Measurements from ENCODE around the gene FBXW11.
"Not testable (repeated sequence)": the region's sequence is repeated elsewhere in the genome, so short reads cannot be mapped to it uniquely, and the experiment has no call there.

The FBXW11 gene

DNA sequence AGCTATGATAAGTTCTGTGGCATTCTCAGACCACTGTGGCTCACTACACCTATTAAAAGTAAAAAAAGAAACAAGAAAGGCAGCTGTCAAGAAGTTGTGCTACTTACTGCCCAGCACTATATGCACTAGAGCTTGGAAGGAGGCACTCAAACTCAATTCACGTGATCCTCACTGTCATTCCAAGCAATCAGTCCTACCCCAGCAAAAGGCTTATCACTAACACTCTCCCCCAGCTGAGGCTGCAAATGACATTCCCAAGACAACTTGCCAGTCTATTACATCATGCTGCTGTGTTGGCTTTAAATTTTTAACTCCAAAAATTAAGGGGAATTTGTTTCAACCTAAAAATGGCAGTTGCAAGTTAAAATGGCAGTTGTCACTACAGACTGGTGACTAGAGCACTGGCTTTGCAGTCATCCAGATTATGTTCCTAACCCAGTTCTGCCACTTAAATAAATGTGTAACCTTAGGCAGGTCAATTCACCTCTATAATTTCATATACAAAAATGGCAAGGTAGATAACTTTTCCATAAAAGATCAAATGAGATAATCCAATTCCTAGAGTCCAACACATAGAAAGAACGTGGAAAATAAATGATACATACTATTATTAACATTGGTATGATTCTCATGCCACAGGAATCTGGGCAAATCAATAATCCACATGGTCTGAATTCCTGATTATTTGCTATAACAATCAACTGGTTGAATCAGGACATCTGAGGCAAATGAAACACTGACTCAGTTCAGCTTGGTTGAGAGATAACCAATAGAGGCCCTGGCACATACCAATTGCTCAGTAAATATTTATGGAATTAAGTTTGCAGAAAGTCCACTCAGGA is 52.4 kb downstream of the FBXW11 start:
- DNase-seq (ENCODE audit: low read depth) = no peak

DNA sequence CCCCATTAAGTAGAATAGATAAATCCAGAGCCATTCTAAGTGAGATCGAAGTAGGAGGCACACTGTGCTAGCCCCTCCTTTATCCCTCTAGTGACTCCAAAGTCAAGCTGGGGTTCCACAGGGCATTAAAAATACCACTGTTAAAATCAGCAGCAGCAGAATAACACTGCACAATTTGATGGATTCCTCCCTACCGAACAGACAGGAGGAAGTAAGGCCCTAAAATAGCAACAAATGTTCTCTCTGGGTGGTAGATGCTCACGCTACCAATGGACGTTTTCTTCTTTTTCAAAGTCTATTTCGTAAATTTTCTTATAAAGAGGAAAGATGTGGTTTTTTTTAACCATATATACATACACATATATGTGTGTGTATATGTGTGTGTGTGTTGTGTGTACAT is 54.4 kb downstream of the FBXW11 start:
- DNase-seq (ENCODE audit: low read depth) = no peak

DNA sequence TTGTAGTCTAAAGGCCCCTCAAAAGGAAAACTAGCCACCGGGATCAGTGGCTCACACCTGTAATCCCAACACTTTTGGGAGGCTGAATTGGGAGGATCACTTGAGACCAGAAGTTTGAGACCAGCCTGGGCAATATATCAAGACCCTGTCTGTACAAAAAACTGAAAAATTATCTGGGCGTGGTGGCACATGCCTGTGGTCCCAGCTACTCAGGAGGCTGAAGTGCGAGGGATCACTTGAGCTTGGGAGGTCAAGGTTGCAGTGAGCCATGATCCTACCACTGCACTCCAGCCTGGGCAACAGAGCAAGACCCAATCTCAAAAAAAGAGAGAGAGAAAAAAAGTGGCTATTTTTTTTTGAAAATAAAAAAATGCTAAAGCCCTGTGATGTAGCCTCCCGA is 55.2 kb downstream of the FBXW11 start:
- no peak for DNase-seq (ENCODE audit: low read depth)

DNA sequence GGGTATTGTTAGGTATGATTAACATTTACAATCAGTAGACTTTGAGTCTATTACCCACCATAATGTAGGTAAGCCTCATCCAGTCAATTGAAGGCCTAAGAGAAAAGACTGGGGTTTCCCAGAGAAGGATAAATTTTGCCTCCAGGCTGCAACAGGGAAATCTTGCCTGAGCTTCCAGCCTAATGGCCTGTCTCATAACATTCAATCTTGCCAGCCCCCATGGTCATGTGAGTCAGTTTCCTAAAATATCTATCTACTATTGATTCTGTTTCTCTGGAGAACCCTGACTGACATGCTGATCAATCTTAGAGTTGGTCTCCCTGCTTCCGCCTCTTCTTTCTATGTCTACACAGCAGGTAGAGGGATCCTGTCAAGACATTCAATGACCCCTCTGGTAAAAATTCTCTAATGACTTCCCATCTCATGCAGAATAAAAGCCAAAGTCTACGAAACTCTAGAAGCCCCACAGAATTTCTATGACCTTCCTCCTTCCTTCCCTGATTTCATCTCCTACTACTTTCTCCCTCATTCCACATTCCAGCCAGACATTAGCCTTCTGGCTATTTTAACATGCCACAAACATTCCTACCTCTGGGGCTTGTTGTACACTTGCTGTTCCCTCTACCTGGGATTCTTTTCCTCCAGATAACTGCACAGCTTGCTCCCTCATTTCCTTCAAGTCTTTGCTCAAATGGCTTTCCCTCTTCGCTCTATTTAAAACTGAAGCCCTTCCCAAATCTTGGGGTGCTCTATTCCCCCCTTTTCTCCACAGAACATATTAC is 60.2 kb downstream of the FBXW11 start:
- DNase-seq (ENCODE audit: low read depth) = no peak

DNA sequence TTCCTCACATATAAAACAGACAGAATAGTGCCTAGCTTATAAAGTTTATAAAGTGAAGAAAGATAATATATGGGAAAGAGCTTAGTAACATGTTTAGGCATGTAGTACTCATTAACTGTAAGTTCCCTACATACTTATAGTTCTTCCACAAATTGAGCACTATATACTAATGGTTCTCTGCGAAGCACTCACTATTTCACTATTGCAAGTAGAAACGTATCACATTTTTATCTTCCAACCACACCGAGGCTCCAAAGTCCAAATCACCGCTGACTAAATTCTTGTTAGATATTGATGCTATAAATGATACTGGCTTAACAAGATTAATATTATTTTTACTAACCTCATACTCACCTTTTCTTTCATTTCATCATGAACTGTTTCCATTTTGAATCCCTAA is 61.0 kb downstream of the FBXW11 start:
- DNase-seq (ENCODE audit: low read depth) = no peak

DNA sequence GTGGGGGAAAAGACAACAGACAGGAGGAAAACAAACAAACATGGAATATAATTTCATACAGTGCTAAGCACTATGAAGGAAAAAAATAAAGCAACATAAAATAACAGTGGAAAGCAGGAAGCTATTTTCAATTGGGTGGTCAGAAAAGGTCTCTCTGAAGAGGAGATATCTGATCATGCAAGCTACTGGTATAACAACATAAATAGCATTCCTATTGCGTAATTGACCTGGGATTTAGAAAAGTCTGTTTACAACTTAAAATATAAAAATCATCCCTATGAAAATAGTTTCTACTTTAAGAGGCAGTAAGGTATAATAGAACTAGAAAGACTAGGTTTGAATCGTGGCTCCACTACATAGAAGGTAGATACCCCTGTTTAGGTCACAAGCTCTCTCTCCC is 61.4 kb downstream of the FBXW11 start:
- DNase-seq (ENCODE audit: low read depth) = no peak

DNA sequence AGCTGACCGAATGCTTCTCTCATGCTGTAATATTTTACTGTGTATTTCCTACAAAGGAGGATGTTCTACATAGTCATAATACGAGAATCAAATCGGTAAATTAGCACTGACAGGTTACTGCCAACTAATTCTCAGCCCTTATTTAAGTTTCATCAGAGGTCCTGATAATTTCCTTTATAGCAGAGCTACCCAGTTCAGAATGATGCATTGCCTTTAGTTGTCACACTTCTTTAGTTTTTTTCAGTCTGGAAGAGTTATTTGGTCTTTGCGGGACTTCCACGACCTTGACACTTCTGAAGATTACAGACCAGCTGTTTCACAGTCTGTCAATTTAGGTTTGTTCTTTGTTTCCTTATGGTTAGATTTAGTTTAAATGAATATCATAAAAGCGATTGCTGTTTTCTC is 64.3 kb downstream of the FBXW11 start:
- not testable (repeated sequence) for DNase-seq (ENCODE audit: low read depth)

DNA sequence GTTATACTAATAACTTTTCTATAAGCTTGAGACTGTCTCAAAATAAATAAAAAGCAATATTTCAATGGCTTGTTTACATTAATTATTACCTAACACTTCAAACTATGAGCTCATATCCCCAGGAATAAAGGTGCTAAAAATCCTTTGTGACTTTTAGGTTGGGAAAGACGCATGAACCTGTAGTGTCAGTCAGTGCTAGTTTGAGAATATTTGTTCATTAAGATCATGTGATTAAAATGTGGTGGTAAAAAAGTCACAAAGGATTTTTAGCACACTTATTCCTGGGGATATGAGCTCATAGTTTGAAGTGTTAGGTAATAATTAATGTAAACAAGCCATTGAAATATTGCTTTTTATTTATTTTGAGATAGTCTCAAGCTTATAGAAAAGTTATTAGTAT is 64.8 kb downstream of the FBXW11 start:
- not testable (repeated sequence) for DNase-seq (ENCODE audit: low read depth)

DNA sequence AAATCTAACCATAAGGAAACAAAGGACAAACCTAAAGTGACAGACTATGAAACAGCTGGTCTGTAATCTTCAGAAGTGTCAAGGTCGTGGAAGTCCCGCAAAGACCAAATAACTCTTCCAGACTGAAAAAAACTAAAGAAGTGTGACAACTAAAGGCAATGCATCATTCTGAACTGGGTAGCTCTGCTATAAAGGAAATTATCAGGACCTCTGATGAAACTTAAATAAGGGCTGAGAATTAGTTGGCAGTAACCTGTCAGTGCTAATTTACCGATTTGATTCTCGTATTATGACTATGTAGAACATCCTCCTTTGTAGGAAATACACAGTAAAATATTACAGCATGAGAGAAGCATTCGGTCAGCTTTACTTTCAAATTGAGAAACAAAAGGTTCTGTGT is 65.2 kb downstream of the FBXW11 start:
- DNase-seq (ENCODE audit: low read depth) = not testable (repeated sequence)

DNA sequence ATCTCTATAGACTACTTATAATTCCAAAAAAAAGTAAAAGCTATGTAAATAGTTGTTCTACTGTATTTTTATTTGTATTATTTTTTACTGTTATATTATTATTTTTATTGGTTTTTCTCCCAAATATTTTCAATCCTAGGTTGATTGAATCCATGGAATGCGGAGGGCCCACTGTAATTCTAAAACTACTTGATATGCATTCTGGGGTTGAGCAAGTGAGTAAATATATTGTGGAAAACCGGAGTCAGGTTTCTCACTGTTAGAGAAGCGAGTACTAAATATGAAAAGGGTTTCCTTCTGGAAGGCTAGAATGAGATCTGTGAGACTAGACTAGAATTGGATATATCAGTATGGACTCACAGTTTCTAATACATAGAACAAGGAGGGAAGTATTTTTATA is 66.5 kb downstream of the FBXW11 start:
- no peak for DNase-seq (ENCODE audit: low read depth)

DNA sequence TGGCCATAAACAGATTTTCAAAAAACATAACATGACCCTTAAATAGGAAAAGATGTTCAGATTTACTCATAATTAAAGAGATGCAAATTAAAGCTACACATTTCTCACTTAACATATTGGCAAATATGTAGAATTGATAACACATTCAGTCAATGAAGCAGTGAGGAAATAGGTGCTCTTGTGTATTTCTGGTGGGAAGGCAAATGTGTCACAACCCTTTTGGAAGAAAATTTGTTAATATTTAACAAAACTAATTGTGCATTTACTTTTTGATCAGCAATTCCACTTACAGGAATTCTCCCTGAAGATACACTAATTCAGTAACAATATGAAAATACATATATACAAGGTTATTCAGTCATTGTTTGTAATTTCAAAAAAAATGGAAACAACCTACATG is 68.1 kb downstream of the FBXW11 start:
- DNase-seq (ENCODE audit: low read depth) = no peak

DNA sequence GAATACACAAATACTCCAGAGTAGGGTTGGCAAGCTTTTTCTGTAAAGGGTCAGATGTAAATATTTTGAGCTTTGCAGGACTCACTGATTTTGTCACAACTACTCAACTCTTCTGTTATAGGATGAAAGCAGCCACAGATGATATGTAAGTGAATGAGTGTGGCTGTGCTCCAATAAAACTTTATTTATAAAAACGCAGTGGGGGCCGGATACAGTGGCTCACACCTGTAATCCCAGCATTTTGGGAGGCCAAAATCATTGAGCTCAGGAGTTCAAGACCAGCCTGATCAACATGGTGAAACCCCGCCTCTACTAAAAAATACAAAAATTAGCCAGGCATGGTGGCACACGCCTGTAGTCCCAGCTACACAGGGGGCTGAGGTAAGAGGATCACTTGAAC is 69.1 kb downstream of the FBXW11 start:
- DNase-seq (ENCODE audit: low read depth) = no peak

DNA sequence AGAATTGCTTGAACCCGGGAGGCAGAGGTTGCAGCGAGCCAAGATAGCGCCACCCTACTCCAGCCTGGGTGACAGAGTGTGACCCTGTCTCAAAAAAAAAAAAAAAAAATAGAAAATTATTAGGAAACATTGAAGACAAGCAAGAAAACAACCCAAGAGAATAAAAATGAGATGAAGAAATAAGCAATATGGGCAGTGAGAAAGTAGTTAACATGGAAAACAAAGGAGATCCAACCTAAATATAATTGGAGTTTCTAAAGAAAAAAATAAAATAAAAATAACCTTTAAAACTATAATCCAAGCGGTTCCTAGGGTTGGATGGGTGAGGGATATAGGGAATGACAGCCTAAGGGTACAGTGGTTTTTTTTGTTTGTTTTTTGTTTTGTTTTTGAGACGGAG is 71.9 kb downstream of the FBXW11 start:
- no peak for DNase-seq (ENCODE audit: low read depth)

DNA sequence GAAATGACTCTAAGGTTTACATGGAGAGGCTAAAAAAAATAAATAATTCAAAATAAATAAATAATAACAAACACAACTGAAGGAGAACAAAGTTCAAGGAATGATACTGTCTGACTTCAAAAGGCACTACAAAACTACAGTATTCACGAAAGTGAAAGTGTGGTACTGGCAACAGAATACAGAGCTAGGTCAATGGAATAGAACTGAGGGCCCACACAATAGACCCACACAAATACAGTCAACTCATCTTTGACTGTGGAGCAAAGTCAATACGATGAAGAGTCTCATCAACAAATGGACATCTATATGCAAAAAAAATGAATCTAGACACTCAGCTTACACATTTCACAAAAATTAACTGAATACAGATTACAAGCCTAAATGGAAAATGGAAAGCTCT is 75.3 kb downstream of the FBXW11 start:
- no peak for DNase-seq (ENCODE audit: low read depth)

DNA sequence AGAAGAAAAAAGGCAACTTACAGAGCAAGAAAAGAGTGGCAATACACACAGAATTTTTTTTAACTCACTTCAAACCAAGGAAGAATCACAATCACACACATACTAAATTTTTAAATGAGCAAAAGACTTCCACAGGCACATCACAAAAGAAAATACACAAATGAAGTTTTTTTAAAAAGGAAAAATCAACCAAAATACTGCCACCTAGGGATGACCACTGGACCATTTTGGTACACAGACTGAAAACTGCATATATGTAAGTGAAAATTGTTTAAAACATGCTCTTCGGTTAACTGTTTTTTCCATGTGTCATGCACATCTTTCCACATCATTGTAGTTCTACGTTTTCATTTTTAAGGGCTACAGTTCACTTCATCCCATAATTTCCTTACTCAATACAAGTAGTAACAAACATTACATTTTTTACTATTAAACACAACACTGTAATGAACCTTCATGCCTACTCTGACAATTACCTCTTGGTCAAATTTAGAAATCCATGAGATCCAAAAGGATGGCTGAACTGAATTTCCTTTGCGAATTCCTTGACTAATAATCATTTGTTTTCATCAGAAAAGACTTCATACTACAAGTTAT is 79.0 kb downstream of the FBXW11 start:
- DNase-seq (ENCODE audit: low read depth) = no peak

DNA sequence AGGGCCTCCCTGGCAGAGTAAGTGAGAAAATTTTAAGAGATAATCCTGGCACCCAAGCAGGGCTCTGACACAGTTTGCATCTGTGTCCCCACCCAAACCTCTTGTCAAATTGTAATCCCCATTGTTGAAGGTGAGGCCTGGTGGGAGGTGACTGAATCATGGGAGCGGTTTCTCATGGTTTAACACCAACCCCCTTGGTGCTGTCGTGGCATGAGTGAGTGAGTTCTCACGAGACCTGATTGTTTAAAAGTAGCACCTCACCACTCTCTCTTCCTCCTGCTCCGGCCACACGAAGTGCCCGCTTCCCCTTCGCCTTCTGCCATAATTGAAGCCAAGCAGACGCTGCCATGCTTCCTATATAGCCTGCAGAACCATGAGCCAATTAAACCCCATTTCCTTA is 80.1 kb downstream of the FBXW11 start:
- DNase-seq (ENCODE audit: low read depth) = no peak

DNA sequence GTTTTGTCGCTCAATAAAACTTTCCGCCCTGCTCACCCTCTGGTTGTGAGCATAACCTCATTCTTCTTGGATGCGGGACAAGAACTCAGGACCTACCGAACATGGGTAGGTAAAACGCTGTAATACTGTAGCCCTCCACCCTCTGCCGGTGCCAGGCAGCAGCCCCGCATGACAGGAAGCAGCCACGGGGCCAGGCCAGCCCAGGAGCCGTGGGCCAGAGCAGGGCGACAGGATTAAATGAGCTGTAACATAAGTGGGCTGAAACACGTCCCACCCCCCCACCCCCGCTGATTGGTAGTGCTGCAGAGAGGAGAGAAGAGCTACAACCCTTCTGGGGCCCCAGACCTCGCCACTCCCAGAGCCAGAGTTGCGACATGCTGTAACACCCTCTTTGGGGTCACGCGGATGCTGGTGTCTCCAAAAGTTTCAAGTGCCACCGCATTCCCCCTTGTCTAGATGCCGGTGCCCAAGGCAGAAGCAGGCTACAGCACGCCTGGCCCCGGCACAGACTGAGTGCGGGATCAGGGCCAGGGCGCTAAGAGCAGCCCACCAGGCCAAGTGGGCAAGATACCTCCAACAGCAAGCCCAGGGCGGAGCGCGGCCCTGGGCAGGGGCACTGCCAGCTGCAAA is 81.8 kb downstream of the FBXW11 start:
- DNase-seq (ENCODE audit: low read depth) = no peak

DNA sequence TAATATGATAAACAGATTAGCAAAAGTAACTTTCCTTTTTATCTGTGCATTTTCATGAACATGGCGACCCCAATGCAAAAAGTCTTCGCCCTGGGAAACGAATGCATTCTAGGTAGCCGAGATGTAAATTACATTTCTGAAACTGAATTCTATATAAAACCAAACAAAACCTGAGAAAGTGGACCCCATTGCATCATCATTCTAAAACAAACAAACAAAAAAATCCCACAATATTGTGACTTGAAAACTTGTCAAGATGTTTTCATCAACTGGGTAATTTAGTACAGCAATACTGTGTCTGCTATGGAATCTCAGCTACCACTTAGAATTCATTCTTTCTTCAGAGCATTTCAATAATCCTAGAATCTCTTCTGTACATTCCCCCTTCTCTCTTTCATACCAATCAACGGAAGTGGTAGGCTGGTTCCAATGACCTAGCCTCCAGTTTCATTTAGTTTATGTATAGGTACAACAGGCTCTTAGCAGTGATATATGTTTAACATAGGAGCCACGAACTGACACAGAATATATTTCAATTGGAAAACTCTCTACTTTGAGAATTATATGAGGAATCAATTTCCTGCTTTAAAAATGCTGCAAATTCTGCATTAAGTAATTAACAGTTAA is 85.6 kb downstream of the FBXW11 start:
- DNase-seq (ENCODE audit: low read depth) = no peak

DNA sequence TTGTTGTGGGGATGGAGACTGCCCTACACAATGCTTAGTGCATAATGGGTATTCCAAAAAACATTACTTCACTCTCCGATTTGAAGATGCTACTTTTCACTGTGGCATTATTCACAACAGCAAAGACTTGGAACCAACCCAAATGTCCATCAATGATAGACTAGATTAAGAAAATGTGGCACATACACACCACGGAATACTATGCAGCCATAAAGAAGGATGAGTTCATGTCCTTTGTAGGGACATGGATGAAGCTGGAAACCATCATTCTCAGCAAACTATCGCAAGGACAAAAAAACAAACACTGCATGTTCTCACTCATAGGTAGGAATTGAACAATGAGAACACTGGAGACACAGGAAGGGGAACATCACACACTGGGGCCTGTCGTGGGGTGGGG is 90.7 kb downstream of the FBXW11 start:
- DNase-seq (ENCODE audit: low read depth) = not testable (repeated sequence)

DNA sequence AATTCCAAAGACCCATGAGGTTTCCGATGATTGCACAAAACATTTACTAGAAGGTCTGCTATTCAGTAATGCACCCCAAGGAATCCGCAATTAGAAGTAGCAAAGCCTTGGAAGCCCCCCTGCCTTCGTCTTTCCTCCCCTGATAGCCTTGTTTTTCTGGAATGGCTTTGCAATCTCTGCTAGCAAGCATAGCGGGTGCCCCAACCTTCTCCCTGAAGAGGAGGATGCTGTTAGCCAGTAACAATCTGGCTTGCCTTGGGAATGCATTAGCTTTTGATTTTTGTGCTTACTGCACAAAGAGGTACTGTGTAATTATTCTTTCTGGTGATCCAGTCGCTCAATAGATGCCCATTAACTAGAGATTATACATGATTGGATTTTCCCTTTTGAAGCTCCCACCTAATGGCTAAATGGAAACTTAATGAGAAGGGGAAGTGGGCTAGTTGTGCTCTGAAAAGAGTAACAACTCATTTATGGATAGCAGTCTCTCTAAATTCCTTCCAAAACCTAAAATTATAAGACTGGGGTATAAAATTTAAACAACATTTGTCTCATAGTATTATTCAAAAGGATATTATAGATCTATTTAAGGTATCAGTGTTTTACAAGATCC is 91.6 kb downstream of the FBXW11 start:
- DNase-seq (ENCODE audit: low read depth) = no peak

DNA sequence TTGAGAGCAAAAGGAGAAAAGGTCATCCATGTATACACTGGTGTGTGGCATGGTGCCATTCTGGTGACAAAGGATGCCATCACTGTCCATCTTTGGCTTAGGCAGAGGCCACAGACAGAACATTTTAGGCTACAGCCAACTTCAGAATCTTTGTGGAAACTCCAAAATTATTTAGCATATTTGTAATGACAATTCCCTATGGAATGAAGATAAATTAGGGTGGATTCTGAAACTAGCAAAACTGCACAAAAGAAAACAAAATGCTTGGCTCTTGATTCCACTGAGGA is 92.5 kb downstream of the FBXW11 start:
- DNase-seq (ENCODE audit: low read depth) = no peak

DNA sequence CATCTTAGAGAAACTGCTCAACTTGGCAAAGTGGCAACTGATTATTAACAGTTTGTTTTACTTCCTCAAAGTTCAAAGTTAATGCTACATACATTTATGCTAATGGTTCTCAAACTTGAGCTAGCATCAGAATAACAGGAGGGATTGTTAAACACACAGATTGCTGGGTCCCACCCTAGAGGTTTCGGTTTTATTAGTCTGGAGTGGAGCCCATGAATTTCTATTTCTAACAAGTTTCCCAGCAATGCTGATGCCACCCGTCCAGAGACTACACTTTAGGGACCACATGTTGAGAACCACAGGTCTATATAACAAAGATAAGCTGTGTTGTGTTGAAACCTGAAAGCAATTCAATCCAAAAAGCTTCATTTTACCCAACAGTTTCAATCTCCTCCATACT is 95.3 kb downstream of the FBXW11 start:
- no peak for DNase-seq (ENCODE audit: low read depth)

All from stimulated activated CD4-positive, alpha-beta T cell treated with anti-CD3 and anti-CD28 coated beads, Interleukin-2, amount 100 ng/mL, for 4 hours (primary cell).